HL-60/S4 (cell line): ENCODE measurements around the gene DAGLA.

Experiments
- in situ Hi-C: fragments of 300-500 bp; cut with MboI; formaldehyde crosslinking; loops from 2 replicates; pipeline ENCODE4 v1.14.3; 2022; ENCODE audit warnings: low sequenced_read_pairs

The DAGLA gene

DNA sequence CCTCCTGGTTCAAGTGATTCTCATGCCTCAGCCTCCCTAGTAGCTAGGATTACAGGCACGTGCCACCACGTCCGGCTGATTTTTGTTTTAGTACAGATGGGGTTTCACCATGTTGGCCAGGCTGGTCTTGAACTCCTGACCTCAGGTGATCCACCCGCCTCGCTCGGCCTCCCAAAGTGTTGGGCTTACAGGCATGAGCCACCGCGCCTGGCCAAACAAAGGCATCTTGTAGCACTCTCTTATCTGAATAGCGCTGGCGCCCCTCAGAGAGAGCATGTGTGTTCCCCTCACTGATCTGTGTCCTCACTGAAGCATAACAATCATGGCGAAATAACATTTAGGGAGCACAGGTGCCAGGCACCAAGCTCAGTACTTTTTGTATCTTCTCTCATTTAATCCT lies 7.2 kb downstream of the DAGLA start:
- in situ Hi-C loops = no loop called here

GRCh38 chr11:61688365-61689163 lies 8.4 kb downstream of the DAGLA start:
- in situ Hi-C loops = no loop called here

DNA sequence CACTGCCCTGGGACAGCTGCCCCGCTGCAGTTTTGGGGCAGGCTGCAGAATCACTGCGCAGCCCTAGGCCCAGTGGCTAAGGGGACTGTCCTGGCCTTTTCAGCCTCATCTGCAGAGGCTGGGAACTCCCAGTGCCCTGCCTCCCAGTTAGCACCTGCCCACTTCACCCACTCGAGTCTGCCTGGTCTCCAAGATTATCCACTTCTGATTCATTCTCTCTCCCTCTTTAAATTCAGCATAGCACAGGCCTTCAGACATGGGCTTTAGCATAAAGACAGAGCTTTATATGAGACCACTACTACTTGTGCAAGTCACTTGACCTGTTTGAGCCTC lies 8.9 kb downstream of the DAGLA start:
- in situ Hi-C loops = no loop called here

- in situ Hi-C loops = no loop called here
These were observed 10.7 kb downstream of the DAGLA start for GRCh38 chr11:61690706-61691379.

DNA sequence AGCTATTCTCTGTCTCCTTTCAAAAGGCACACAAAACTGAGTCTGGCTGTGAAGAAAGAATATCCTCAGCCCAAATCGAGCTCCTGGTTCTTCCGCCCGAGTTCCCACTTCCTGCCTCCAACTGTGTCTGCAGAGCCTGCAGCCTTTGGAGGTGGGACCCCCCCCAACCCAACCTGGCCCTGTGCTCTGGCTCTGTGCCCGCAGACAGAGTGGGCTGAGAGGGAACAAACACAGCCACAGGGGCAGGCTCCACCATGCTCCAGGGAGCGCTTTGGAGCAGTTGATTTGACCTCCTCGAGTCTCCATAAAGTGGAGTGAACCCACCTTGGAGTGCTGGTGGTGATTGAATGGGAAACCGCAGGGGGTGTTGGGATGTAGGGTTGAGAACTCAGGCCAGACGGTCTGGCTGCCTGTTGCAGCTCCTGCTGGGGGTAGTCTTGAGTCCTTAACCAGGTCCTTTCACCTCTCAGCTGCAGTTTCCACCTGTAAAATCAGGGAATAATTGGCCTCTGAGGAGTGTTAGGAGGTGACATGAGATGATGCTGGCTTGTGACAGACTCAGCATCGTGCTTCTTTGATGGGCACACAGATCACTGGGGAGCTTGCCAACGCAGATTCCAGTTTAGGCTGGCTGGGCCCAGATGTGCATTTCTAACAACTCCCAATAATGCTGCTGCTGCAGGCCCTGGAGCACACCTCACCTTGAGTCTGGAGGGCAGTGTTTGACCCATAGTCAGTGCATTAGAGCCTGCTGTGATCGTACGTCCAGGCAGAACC lies 11.4 kb downstream of the DAGLA start:
- in situ Hi-C loops = no loop called here

GRCh38 chr11:61693922-61694601 lies 13.9 kb downstream of the DAGLA start:
- in situ Hi-C loops = no loop called here

- in situ Hi-C loops = no loop called here
These were observed 14.4 kb downstream of the DAGLA start for GRCh38 chr11:61694602-61694939.

GRCh38 chr11:61694946-61695706 lies 14.9 kb downstream of the DAGLA start:
- in situ Hi-C loops = no loop called here

DNA sequence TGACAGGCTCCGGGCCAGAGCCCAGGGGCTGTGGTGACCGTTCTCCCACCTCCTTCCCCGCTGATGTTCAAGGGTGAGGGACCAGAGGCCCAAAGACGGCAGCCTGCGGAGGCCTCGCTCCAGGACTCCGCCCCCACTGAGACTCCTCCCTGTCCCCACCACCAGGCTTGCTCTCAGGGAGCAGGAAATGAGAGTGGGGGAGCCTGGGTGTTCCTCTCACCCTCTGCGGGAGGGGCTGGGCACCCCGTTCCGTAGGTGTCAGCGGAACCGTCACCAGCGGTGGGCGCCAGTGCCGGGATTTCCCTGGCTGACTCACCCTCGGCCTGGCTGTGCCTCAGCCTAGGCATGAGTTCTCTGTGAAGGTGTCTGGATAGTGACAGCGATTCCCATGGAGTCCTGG lies 15.7 kb downstream of the DAGLA start:
- in situ Hi-C loops = no loop called here

DNA sequence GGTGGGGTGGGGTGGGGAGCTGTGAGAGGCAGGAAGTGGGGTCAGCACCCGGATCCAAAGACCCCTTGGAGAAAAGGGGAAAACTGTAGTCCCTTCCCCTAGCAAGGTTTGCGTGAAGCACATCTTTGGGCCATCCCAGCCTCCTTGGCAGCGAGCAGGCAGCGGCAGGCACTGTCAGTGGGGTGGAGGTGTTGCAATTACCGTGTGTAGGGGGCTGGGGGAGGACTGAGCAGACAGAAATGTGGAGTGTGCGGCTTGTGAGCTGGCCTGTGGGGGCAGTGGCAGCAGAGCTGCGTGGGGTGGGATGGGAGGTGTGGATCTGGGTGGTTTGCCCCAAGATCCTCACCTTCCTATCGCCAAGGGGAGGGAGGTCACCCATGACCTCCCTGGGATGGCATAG lies 16.4 kb downstream of the DAGLA start:
- in situ Hi-C loops = no loop called here

- in situ Hi-C loops = no loop called here
These were observed 16.9 kb downstream of the DAGLA start for GRCh38 chr11:61697078-61697502.

GRCh38 chr11:61697764-61698163 lies 17.6 kb downstream of the DAGLA start:
- in situ Hi-C loops = no loop called here

DNA sequence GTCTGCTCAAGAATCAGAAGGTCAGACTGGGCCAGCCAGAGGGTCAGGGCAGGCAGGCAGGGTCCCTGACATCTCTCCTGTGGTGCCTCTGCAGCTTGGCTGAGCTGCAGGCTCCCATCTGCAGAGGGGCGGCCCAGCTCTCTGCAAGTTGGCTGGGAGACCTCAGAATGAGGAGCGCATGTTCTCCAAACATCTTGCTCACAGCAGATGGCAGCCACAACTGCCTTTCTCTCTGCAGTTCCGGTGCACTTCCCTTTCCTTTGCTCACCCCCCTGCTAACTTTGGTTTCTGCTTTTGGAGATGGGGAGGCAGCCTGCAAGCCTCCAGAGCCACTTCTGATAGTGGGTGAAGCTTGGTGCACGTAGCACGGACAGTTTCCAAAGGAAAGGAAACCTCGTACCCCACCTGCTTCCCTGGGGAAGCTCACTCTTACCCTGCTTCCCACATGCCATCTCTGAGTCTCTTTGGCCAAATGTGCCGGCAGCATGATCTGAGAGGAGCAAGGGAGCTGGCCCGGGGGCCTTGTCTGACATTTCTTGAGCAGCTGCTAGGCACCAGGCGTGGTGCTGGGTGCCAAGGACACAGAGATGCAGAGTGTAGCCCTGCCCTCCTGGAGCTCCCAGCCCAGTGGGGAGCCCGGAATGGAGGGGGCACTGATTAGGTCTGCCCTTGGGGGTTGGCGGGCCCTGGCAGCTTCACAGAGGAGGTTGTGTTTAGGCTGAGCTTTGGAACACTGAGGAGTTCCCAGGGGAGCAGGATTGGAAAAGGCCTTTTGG lies 18.2 kb downstream of the DAGLA start:
- in situ Hi-C loops = no loop called here

- in situ Hi-C loops = no loop called here
These were observed 19.6 kb downstream of the DAGLA start for GRCh38 chr11:61699737-61700160.

- in situ Hi-C loops = no loop called here
These were observed 20.0 kb downstream of the DAGLA start for GRCh38 chr11:61700212-61700611.

DNA sequence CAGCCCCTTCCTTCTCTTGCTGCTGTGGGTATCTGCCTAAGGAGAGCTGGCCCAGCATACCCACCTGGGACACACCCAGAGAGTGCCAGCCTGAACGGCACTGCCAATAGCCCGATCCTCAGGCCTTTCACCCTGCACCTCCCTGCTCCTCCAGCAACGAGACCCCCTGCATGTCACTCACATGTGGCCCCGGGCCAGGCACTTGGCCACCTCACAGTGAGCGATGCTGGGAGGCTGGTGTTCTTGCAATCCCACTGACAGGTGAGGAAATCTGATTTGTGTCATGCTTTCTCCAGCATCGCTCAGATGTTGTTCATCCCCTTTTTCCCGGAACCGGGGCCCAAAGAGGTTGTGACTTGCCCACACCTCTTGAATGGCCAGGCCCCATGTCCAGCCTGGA lies 20.5 kb downstream of the DAGLA start:
- in situ Hi-C loops = no loop called here

GRCh38 chr11:61701242-61701886 lies 21.2 kb downstream of the DAGLA start:
- in situ Hi-C loops = no loop called here

- in situ Hi-C loops = no loop called here
These were observed 22.6 kb downstream of the DAGLA start for GRCh38 chr11:61702701-61703312.

DNA sequence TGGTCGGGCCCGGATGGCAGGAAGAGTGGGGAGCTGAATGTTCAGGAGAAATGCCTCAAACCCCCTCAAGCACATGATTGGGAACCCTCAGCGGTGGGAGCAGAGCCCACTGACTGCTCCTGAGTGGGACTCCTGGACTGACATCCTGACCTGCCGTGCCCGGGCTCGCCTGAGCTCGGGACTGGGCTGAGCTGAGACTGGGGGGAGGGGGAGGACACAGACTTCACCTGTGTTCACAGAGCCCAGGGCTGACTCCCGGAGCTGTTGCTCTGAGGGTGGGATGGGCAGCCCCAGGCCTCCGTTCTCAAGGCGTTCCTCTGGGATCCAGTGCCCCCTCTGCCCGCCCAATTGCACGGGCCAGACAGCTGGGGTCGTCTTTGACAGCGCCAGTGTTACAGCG lies 24.6 kb downstream of the DAGLA start:
- in situ Hi-C loops = no loop called here
